GM18498 (cell line): ENCODE measurements around the gene BSDC1.

Experiments used
- ATAC-seq: cut with Tn5 transposase; IDR thresholded peaks from one replicate; pipeline ENCODE4 v1.9.1; 2021; ENCODE audit warnings: mild to moderate bottlenecking, moderate library complexity; ENCODE audit not compliant: unreplicated experiment

BSDC1 gene

DNA sequence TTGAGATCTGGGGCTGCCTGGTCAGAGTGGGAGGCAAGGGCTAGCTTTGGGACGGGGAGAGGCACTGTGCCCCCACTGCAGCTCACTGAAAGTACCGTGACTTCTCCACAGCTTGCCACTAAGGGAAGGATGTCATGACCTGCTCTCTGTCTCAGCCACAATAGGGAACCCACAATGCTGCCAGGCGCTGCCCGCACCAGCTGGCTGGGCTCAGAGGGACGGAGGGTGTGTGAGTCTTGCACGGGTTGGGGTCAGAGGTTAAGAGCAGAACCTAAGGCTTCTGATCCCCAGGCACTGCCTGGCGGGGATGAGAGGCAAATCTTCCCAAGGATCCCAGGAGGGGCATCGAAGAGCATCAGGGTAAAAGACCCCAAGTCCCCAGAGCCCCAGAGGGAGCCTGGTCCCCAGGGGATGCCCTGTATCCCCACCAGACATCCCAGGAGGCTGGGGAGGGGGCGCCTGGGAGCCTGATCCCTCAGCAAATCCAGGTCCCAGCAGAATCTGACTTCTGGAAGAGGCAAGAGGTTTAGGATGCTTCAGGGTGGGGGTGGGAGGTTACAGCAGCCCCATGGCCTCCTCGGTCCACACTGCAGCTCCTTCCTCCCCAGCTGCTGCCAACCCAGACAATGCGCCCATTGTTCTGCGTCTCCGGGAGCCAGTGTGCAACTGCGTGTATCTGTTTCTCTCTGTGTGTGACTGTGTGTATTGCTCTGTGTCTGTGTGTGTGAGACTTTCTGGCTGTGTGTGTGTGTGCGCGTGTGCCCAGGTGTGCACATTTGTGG is 56.2 kb downstream of the BSDC1 start:
- ATAC-seq = peak; percentile 21

DNA sequence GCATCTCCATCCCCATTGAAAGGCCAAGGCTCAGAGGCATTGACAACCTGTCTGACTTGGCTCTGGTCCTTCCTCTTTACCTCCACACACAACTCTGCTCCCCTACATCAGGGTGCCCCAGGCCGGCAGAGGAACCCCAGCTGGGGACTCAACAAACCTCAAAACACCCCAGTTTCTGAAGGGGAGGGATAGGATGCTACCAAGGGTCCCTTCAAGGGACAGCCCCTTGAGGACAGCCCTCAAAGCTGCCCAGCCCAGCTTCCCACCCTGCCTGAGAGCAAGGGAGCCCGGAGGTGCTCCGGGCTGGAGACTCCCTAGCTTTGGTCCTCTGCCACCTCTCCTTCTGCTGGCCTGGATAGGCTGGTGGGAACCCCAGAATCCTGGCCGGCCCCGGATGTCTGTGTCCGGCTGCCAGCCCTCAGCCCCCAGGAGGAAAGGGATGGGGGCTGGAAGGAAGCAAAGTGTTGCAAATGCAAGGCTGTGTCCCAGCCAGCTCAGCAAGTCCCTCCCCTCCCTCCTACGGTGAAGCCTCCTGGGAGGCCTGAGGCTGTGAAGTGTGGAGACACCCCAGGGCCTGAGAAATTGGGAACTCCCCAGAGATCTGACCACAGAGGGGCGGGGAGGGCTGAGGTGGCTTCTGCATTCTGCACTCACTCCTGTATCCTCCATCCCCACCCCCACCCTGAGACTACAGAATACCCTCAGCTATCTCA is 57.1 kb downstream of the BSDC1 start:
- no peak for ATAC-seq

DNA sequence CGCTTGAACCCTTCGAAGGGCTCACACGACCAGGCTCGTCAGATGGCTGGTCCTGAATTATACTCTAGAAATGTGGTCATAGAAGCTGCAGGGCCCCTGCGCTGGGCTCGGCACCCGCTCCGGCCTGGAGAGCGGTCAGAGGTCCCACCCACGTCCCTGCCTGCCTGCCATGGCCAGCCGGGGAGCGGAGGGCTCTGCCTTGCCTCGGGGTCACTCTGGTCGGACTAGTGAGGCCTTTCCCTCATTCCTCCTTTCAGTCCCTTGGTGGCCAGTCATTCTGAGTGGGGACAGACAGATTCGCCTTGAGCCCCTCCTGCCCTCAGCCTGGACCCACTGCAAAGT is 57.7 kb downstream of the BSDC1 start:
- ATAC-seq = no peak

DNA sequence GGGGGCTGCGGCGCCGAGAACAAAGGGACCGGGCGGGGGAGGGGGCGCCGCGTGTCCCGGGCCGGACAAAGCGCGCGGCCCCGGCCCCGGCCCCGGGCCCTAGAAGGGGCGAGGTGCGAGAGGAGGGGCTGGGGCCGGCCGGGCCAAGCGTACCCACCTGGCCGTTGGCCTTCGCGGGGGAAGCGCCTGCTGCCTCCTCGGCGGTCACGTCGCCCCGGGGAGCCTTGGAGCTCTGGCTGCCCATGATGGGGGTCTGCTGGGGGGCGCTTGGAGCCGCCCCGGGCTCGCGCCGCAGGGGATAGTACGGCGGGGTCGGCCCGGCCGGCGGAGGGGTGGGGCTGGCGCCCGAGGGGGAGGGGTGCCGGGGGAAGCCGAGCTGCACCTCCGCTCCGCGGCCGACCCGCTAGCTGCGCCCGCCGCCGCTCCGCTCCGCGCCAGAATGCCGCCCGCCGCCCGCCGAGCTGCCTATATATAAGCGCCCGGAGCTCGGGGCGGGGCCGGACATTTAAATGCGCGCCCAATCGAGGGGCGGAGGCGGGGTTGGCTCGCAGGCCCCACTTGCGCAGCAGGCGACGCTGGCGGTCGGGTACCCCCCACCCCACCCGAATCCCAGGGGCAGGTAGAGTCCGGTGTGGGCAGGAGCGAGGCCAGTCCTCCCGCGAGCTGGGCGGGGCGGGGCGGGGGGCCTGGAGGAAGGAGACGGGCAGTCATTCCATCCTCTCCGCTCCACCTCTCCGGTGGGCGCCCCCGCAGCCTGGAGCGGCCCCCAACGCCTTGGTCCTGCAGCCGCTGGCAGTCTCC is 58.3 kb downstream of the BSDC1 start, which contains the start of gene MARCKSL1:
MARCKSL1 (minus strand) TSS at position 444 of the 801 bp plus-strand sequence; CDS start at position 244, 200 bp downstream.
- peak; percentile 53 for ATAC-seq

DNA sequence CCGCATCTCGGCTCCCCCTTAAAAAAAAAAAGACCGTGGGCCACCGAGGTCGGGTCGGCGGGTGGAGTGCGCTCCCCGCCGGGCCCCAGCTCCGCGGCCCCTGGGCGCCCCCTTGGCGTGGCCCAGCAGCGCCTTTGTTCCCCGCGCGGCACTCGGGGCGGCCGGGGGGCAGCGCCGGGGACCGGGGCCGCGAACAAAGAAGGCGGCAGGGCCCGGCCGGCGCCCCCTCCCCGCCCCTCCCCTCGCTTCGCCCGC is 58.8 kb downstream of the BSDC1 start:
- peak; percentile 15 for ATAC-seq

DNA sequence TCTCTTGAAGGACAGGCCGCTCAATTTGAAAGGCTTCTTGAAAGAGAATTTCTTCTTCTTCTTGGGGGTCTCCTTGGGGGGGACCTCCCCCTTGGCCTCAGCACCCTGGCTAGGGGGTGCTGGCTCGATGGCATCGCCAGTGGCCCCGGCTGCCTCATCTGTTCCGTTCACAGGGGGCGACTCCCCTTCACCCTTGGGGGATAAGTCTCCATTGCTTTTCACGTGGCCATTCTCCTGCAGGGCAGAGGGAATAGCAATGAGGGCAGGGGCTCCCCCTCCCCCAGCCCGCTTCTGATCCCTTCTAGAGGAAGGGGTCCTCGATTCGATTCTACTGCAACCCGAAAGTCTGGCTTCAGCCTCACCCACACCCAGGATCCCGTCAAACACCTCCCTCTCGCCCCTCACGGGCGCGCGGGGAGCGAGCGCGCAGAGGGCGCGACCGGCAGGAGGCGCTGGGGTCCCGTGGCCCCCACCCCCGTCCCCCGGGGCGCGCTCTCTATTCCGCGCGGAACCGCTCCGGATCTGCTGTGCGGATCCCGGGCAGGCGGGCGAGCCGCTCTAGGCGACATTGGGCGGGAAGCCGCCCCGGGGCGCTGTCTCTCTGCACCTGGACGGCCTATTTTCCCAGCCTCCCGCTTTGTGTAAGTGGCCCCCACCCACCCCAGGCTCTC is 59.2 kb downstream of the BSDC1 start:
- peak; percentile 19 for ATAC-seq

DNA sequence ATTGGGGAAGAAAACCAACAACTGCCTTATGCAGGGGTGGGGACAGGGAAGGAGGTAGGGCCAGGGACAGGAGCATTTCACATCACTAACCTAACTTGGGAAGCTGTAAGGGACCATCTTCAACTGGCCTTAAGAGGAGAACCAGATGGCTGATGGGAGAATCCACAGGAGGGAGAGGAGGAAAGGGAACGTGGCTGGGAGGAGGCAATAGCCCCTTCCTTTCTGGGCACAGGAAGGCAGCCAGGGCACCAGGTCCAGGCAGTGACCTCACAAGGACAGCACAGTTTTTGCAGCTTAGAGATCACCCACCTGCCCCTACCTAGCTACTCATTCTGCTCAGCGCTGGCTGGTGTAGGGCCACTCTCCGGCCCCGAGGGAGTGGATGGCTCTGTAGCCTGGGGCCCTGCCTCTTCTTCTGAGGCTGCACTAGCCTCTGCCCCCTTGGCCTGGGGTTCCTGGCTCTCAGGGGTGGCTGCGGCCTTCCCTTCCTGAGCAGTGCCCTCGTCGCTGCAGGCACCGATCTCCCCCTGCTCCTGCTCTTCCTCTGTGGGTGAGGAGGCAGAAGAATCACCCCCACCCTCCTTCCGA is 59.9 kb downstream of the BSDC1 start:
- no peak for ATAC-seq

DNA sequence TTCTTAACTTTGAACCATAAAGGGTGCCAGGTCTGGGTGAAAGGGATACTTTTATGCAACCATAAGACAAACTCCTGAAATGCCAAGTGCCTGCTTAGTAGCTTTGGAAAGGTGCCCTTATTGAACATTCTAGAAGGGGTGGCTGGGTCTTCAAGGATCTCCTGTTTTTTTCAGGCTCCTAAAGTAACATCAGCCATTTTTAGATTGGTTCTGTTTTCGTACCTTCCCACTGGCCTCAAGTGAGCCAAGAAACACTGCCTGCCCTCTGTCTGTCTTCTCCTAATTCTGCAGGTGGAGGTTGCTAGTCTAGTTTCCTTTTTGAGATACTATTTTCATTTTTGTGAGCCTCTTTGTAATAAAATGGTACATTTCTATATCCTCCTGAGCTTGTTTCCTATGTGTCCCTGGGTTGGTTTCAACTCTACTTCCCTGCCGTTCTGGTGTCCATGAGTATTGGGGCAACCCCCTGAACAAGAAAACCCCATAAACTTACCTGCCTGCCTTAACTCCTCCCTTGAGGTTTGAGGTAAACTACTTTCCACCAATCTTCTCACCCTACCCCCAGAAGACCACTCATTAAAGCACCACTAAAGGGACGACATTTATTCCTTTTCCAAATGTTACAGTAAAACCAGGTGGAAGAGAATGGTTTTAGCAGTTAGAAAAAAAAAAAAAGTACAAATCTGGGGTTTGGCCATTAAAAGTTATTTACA is 60.8 kb downstream of the BSDC1 start:
- no peak for ATAC-seq

DNA sequence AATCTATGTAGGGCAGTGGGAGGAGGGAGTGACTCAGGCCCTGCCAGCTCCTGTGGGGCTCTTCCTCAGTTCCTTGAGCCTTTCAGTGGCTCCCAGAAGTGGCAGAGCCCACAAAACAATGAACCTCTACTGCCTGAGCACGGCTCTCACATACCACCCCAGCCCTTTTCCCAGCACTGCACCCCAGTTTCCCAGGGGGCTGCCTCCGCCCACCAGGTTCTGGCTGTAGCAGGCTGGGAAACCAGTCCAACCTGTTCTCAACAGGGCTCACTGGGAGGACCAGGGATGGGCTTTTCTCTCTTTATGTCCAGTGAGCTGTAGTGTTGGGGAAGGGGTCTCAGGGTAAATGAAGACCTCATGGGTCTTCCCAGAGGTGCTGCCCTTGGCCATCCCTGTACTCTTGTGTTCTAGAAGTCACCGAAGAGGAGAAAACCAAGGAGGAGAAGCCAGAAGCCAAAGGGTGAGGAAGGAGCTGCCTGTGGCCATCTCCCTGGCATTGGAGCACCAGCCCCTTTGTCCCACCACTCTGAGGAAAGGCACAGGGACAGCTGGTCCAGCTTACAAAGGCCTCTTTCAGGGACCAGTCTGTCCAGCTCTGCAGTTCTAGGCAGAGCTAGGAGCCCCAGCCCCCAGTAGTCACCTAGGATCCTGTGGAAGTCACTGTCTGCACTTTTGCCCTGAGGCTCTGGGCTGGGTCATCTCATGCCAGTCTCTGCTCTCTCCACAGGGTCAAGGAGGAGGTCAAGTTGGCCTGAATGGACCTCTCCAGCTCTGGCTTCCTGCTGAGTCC is 61.8 kb downstream of the BSDC1 start:
- ATAC-seq = no peak

DNA sequence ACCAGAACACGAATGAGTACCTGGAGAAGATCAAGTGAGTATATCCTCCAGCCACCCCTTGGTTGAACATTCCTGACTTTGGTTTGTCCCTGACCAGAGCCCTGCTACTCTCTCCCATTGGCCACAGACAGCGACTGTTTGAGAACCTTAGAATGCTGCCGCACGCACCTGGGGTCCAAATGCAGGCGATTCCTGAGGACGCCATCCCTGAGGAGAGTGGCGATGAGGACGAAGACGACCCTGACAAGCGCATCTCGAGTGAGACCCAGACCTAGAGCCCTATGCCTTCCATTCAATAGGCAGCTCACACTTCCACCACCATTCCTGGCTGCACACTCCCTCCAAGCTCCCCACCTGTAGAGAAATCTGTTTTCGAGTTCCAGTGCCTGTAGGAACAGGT is 62.7 kb downstream of the BSDC1 start:
- no peak for ATAC-seq

DNA sequence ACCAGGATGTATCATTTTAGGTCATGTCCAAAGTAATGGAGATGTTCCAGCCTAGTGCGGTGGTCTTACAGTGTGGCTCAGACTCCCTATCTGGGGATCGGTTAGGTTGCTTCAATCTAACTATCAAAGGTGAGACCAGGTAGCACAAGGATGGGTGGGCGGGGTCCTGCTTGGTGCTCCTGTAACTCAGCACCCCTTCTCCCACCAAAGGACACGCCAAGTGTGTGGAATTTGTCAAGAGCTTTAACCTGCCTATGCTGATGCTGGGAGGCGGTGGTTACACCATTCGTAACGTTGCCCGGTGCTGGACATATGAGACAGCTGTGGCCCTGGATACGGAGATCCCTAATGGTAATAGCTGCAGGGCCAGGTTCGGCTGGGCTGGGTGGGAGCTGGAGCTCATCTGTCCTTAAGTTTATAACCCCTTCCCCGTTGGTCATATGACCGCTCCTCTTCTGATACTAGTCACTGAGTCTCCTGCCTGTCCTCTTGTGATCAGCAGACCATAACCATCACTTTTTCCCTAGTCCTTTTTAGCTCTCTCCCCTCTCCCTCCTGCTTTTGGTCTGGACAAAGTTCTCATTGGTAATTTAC is 63.6 kb downstream of the BSDC1 start:
- ATAC-seq = no peak

DNA sequence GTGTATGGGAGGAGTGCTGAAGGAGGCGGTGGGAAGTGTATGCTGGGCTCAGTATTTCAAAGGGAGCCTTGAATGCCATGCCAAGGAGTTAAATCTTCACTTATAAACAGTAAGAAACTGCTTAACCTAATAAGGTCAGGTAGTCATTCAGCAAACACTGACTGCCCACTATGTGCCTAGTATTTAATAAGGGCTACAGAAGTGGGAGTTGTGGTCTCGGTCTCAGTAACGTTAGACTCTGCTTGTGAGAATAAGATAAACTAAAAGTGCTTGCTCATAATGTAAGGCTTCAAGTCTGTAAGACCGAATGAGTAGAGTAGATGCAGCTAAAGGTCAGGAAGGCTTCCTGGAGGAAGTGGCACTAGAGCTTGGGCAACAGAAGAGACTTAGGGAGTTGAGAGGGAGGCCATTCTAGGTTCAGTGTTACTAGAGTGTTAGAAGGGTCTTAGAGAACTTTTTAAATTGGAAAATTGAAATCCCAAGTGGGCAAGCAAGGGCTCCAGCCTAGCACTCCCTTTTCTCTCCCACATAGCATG is 64.2 kb downstream of the BSDC1 start:
- no peak for ATAC-seq

DNA sequence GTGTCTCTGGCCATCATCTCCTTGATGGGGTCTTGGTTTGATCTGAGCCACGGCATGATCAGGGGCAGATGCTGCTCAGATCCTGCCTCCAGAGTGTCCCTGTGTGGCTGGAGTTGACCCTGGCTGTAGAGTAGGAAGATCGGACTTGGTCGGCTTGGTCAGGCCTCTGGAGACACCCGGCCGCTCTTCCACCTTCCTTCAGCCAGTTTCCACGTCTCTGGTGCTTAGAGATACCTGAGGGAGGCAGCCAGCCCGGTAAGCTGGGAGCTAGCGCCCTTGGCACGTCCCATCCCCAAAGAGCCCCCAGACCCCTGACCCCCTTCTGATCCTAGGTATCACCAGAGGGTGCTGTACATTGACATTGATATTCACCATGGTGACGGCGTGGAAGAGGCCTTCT is 67.0 kb downstream of the BSDC1 start:
- no peak for ATAC-seq

DNA sequence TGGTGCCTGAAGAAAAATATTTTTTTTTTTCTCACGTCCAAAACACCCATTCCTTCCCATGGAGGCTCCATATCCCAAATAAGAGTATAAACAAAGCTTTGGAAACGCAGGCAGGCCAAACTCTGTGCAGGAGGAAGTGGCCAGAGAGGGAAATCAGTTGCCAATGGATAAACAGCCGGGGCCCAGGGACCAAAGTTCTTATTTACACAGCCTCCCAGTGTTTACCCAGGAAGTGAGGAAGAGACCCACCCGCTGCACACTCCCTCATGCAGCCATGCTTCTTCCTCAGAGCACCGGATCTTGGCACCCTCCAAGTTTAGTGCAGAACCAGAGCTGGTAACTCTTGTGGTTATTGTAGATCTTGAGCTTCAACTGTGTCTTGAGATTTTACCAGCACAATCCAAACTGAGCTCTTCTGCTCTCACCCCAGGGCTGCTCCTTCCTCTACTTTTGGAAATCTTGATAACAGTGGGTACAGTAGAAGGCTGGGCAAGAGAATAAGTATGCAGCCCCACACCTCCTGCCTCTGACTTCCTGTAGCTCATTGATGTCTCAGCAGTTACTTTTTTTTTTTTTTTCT is 72.4 kb downstream of the BSDC1 start:
- no peak for ATAC-seq

DNA sequence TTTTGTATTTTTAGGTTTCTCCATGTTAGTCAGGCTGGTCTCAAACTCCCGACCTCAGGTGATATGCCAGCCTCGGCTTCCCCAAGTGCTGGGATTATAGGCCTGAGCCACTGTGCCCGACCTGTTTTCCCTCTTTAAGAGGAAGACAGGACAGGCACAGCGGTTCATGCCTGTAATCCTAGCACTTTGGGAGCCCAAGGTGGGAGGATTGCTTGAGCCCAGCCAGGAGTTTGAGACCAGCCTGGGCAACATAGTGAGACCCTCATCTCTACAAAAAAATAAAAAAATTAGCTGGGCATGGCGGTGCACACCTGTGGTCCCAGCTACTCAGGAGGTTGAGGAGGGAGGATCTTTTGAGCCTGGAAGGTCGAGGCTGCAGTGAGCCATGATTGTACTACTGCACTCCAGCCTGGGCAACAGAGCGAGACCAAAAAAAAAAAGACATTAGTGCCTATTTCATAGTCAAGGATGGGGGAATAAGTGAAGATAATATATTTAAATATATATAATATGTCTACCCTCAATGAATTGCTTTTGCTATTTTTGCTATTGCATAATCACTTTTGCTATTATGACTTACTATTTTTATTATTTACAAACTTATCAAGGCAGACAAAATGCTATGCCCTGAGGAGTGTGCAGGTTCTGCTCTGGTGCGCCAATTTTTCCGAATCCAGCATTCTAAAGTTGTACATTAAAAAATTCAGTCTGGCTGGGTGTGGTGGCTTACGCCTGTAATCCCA is 75.9 kb downstream of the BSDC1 start:
- no peak for ATAC-seq

DNA sequence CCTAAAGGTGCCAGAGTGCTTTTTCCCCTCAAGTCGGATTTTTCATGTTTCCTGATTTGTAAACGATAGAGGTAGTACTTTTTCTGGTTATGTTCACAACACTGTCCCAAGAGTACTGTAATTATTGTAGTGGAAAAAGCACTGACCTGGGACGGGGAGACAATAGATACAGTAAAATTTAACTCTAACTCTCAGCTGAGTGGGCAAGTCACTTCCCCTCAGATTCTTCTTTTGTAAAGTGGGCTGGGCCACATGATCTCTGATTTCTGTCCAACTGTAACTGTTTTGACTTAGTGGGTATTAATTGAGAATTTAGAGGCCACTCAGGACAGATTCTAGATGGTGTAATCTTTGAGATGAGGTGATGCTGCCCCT is 77.4 kb downstream of the BSDC1 start:
- peak; percentile 9 for ATAC-seq
